WTC11 (cell line): ENCODE results near the gene GFRAL. TPM values are rescaled to one million over a fixed set of nuclear protein-coding genes. Genes with fewer than 3 reads are reported as not detected.

Experiments
- ATAC-seq: fragments of 200-7000 bp; cut with Tn5 transposase; 2 replicates; pipeline ENCODE4 v1.10.0; 2021; ENCODE audit warnings: mild to moderate bottlenecking, moderate library complexity
- CTCF ChIA-PET: fragments of 300-600 bp; sonication (Branson Sonifier 250); formaldehyde crosslinking; loops from one replicate; lab custom pipeline; 2021; ENCODE audit warnings: antibody characterized with exemption; lab: Charles Lee
- POLR2A ChIA-PET: fragments of 350-600 bp; sonication (Branson Sonifier 250); formaldehyde crosslinking; loops from one replicate; lab custom pipeline; 2021; ENCODE audit warnings: antibody characterized with exemption; lab: Charles Lee
- DNase-seq: peaks from one replicate; pipeline ENCODE4 v3.0.0; 2021; ENCODE audit warnings: low spot score
- H3K27ac Mint-ChIP-seq: 2 replicates; pipeline ENCODE4 v1.8.0; 2021; ENCODE audit warnings: mixed read lengths
- H3K27me3 Mint-ChIP-seq: 2 replicates; pipeline ENCODE4 v1.8.0; 2021; ENCODE audit warnings: low read depth, mild to moderate bottlenecking, moderate library complexity, mixed read lengths
- H3K36me3 Mint-ChIP-seq: 2 replicates; pipeline ENCODE4 v1.8.0; 2021; ENCODE audit warnings: mixed read lengths
- H3K4me1 Mint-ChIP-seq: 2 replicates; pipeline ENCODE4 v1.8.0; 2022; ENCODE audit warnings: mixed read lengths
- H3K4me3 Mint-ChIP-seq: 2 replicates; pipeline ENCODE4 v1.8.0; 2021; ENCODE audit warnings: mild to moderate bottlenecking, moderate library complexity, mixed read lengths
- H3K9me3 Mint-ChIP-seq: 2 replicates; pipeline ENCODE4 v1.8.0; 2021; ENCODE audit warnings: mixed read lengths
- AFF4 ChIP-seq: sonication (generic); formaldehyde crosslinking; IDR thresholded peaks from 2 replicates; pipeline ENCODE4 v1.8.1; 2023; ENCODE audit warnings: mild to moderate bottlenecking, missing genetic modification reagents, borderline replicate concordance
- AR ChIP-seq: fragments of 250-450 bp; sonication (Bioruptor Pico); IDR thresholded peaks from 2 replicates; pipeline ENCODE4 v1.9.0; 2021; ENCODE audit warnings: mild to moderate bottlenecking
- ATF1 ChIP-seq: sonication (generic); formaldehyde crosslinking; IDR thresholded peaks from 2 replicates; pipeline ENCODE4 v1.8.1; 2023; ENCODE audit warnings: mild to moderate bottlenecking, moderate library complexity, missing genetic modification reagents
- ATF3 ChIP-seq: sonication (generic); formaldehyde crosslinking; conservative IDR thresholded peaks from 2 replicates; pipeline ENCODE4 v1.8.1; 2022; ENCODE audit warnings: mild to moderate bottlenecking, missing genetic modification reagents
- ELF4 ChIP-seq: sonication (generic); formaldehyde crosslinking; IDR thresholded peaks from 2 replicates; pipeline ENCODE4 v1.8.1; 2022; ENCODE audit warnings: low read depth, mild to moderate bottlenecking, moderate library complexity, missing genetic modification reagents
- GRHL2 ChIP-seq: fragments of 250-450 bp; sonication (Bioruptor Pico); IDR thresholded peaks from 2 replicates; pipeline ENCODE4 v1.8.0; 2022; ENCODE audit warnings: mild to moderate bottlenecking, moderate library complexity; ENCODE audit not compliant: insufficient replicate concordance, severe bottlenecking
- GTF2I ChIP-seq: fragments of 250-450 bp; sonication (Bioruptor Pico); conservative IDR thresholded peaks from 2 replicates; pipeline ENCODE4 v1.4.0; 2021; ENCODE audit warnings: mild to moderate bottlenecking
- JAZF1 ChIP-seq: fragments of 250-450 bp; sonication (Bioruptor Pico); IDR thresholded peaks from 2 replicates; pipeline ENCODE4 v1.9.0; 2021; ENCODE audit warnings: moderate library complexity, mild to moderate bottlenecking, inconsistent platforms
- JUN ChIP-seq: sonication (generic); formaldehyde crosslinking; IDR thresholded peaks from 2 replicates; pipeline ENCODE4 v1.8.0; 2023; ENCODE audit warnings: mild to moderate bottlenecking, missing genetic modification reagents
- MYBL2 ChIP-seq: sonication (generic); formaldehyde crosslinking; IDR thresholded peaks from 2 replicates; pipeline ENCODE4 v1.8.1; 2023; ENCODE audit warnings: mild to moderate bottlenecking, moderate library complexity, missing genetic modification reagents
- NFYB ChIP-seq: sonication (generic); formaldehyde crosslinking; conservative IDR thresholded peaks from 2 replicates; pipeline ENCODE4 v1.8.0; 2022; ENCODE audit warnings: low read depth, missing genetic modification reagents
- OVOL2 ChIP-seq: fragments of 250-450 bp; sonication (Bioruptor Pico); IDR thresholded peaks from 2 replicates; pipeline ENCODE4 v1.9.0; 2021; ENCODE audit warnings: mild to moderate bottlenecking, borderline replicate concordance
- SMAD3 ChIP-seq: sonication (generic); formaldehyde crosslinking; IDR thresholded peaks from 2 replicates; pipeline ENCODE4 v1.8.0; 2022; ENCODE audit warnings: missing genetic modification reagents, mild to moderate bottlenecking, borderline replicate concordance
- STAT6 ChIP-seq: sonication (generic); formaldehyde crosslinking; conservative IDR thresholded peaks from 2 replicates; pipeline ENCODE4 v1.8.1; 2023; ENCODE audit warnings: mild to moderate bottlenecking, low read depth, missing genetic modification reagents, moderate library complexity
- ZNF121 ChIP-seq: sonication (generic); formaldehyde crosslinking; IDR thresholded peaks from 2 replicates; pipeline ENCODE4 v1.8.0; 2023; ENCODE audit warnings: missing genetic modification reagents
- ZNF263 ChIP-seq: sonication (generic); formaldehyde crosslinking; IDR thresholded peaks from 2 replicates; pipeline ENCODE4 v1.8.1; 2022; ENCODE audit warnings: low read depth, mild to moderate bottlenecking, moderate library complexity, missing genetic modification reagents
- ZNF317 ChIP-seq: sonication (generic); formaldehyde crosslinking; IDR thresholded peaks from 2 replicates; pipeline ENCODE4 v1.8.1; 2023; ENCODE audit warnings: low read depth, mild to moderate bottlenecking, moderate library complexity, missing genetic modification reagents, borderline replicate concordance
- ZNF396 ChIP-seq: fragments of 250-450 bp; sonication (Bioruptor Pico); IDR thresholded peaks from 2 replicates; pipeline ENCODE4 v1.8.0; 2021; ENCODE audit warnings: mild to moderate bottlenecking, moderate library complexity, borderline replicate concordance
- total RNA-seq: library from RNA; stranded (reverse); gene quantifications from 3 replicates; pipeline ENCODE4 v1.2.3, GENCODE V29; 2021

GFRAL gene
- total RNA-seq, 1 experiment from 2014 or later = not detected

- TF ChIP-seq OVOL2 (CRISPR knock-in tag) (no peak), AFF4 (no peak), ZNF317 (CRISPR knock-in tag) (no peak), SMAD3 (CRISPR knock-in tag) (no peak)
These were observed 96.7 kb downstream of the GFRAL start (continued) for GRCh38 chr6:55423933-55424332.

- Mint-ChIP-seq H3K4me1 (peaks cover 11% of the 10 kb centered on the region), H3K27ac (no peak overlapping the region), H3K4me3 (no peak overlapping the region), H3K9me3 (no peaks in the 10 kb centered on the region), H3K36me3 (no peaks in the 10 kb centered on the region), H3K27me3 (no peaks in the 10 kb centered on the region)
- no peak for TF ChIP-seq ATF1 (CRISPR knock-in tag)
- TF ChIP-seq ZNF396 (CRISPR knock-in tag) = no peak
- no peak for TF ChIP-seq NFYB (CRISPR knock-in tag)
- no peak for TF ChIP-seq ZNF263
- no peak for TF ChIP-seq GRHL2
- TF ChIP-seq JUN (CRISPR knock-in tag) = no peak
- TF ChIP-seq GTF2I (CRISPR knock-in tag) = no peak
- TF ChIP-seq MYBL2 (CRISPR knock-in tag) = no peak
- no peak for TF ChIP-seq ZNF121
- TF ChIP-seq STAT6 (CRISPR knock-in tag) = no peak
- no peak for TF ChIP-seq ELF4 (CRISPR knock-in tag)
- TF ChIP-seq JAZF1 = no peak
- TF ChIP-seq ATF3 (CRISPR knock-in tag) = no peak
- no peak for TF ChIP-seq AR
- DNase-seq (no peak), ATAC-seq (peak; percentile 46; the same call in 1 of the 2 replicates)
- POLR2A ChIA-PET = no interaction called here
- CTCF ChIA-PET = no interaction called here
These were observed 106.3 kb downstream of the GFRAL start for GRCh38 chr6:55433446-55434130.
